WERI-Rb-1 (cell line): ENCODE results near the gene HS3ST3B1.
A peak's percentile ranks its signal among the peaks of the same experiment; 100 is the strongest.

Experiments used
- DNase-seq: peaks from one replicate; pipeline ENCODE4 v3.0.0-alpha.2; 2020
- H3K27ac ChIP-seq: fragments of 250-450 bp; sonication (Bioruptor Pico); 2 replicates; pipeline ENCODE4 v1.5.1; 2020; ENCODE audit warnings: mild to moderate bottlenecking, moderate library complexity
- H3K27me3 ChIP-seq: fragments of 250-450 bp; sonication (Bioruptor Pico); 2 replicates; pipeline ENCODE4 v1.5.1; 2021; ENCODE audit warnings: mild to moderate bottlenecking, low read depth, moderate library complexity; ENCODE audit not compliant: insufficient read depth, severe bottlenecking
- H3K36me3 ChIP-seq: fragments of 250-450 bp; sonication (Bioruptor Pico); 2 replicates; pipeline ENCODE4 v1.5.1; 2020; ENCODE audit warnings: mild to moderate bottlenecking, moderate library complexity
- H3K4me3 ChIP-seq: 2 replicates; pipeline ENCODE4 v1.5.1; 2011; ENCODE audit warnings: low read depth, mild to moderate bottlenecking, control low read depth, low read length
- H3K9me3 ChIP-seq: fragments of 250-450 bp; sonication (Bioruptor Pico); 2 replicates; pipeline ENCODE4 v1.5.1; 2021; ENCODE audit warnings: mild to moderate bottlenecking, moderate library complexity; ENCODE audit not compliant: severe bottlenecking
- CTCF ChIP-seq: IDR thresholded peaks from 2 replicates; pipeline ENCODE4 v1.5.1; 2011; ENCODE audit warnings: low read depth, mild to moderate bottlenecking, control low read depth, inconsistent platforms, low read length

Gene HS3ST3B1

GRCh38 chr17:14312522-14312921 is 11.6 kb downstream of the HS3ST3B1 start:
- no peak for DNase-seq
- no peak for TF ChIP-seq CTCF
- Histone ChIP-seq H3K27me3 (no peaks in the 10 kb centered on the region), H3K4me3 (no peak overlapping the region), H3K27ac (no peak overlapping the region), H3K36me3 (peaks cover 50% of the 10 kb centered on the region), H3K9me3 (no peaks in the 10 kb centered on the region)

- H3K4me3 ChIP-seq = peak overlapping the region; percentile 10
- no peaks in the 10 kb centered on the region for H3K27me3 ChIP-seq
- no peak for TF ChIP-seq CTCF
- peaks cover 41% of the 10 kb centered on the region for H3K36me3 ChIP-seq
- peak overlapping the region; percentile 89 for H3K27ac ChIP-seq
- peak; percentile 79 for DNase-seq
- no peaks in the 10 kb centered on the region for H3K9me3 ChIP-seq
Measured at GRCh38 chr17:14316126-14316832, 15.4 kb downstream of the HS3ST3B1 start.

GRCh38 chr17:14317383-14317782 is 16.5 kb downstream of the HS3ST3B1 start:
- Histone ChIP-seq H3K9me3 (no peaks in the 10 kb centered on the region), H3K27me3 (no peaks in the 10 kb centered on the region), H3K4me3 (no peak overlapping the region), H3K27ac (peak overlapping the region; percentile 89), H3K36me3 (peaks cover 30% of the 10 kb centered on the region)
- DNase-seq = no peak
- TF ChIP-seq CTCF = no peak

- DNase-seq = peak; percentile 67
- peak overlapping the region; percentile 89 for H3K27ac ChIP-seq
- H3K36me3 ChIP-seq = peaks cover 24% of the 10 kb centered on the region
Measured at GRCh38 chr17:14318109-14318917, 17.4 kb downstream of the HS3ST3B1 start.

GRCh38 chr17:14318918-14319205 is 18.0 kb downstream of the HS3ST3B1 start:
- no peak overlapping the region for H3K4me3 ChIP-seq
- peaks cover 20% of the 10 kb centered on the region for H3K36me3 ChIP-seq
- peak overlapping the region; percentile 89 for H3K27ac ChIP-seq
- H3K9me3 ChIP-seq = no peaks in the 10 kb centered on the region
- H3K27me3 ChIP-seq = no peaks in the 10 kb centered on the region
- TF ChIP-seq CTCF = no peak
- no peak for DNase-seq

More at GRCh38 chr17:14318109-14318917, 17.4 kb downstream of the HS3ST3B1 start:
- TF ChIP-seq CTCF = no peak
- no peak overlapping the region for H3K4me3 ChIP-seq
- no peaks in the 10 kb centered on the region for H3K9me3 ChIP-seq
- no peaks in the 10 kb centered on the region for H3K27me3 ChIP-seq
